NB4 (cell line): Measurements from ENCODE around the gene RDX.

Experiments used
- DNase-seq: peaks from one replicate; pipeline ENCODE4 v3.0.0; 2010; ENCODE audit warnings: low read depth
- H3K4me3 ChIP-seq: one replicate; pipeline ENCODE4 v1.5.1; 2011; ENCODE audit warnings: mild to moderate bottlenecking, low read depth, low read length, moderate library complexity
- MYC ChIP-seq: IDR thresholded peaks from 2 replicates; pipeline ENCODE4 v1.6.1; 2011; ENCODE audit warnings: low read depth, low read length
- POLR2A ChIP-seq: IDR thresholded peaks from 2 replicates; pipeline ENCODE4 v1.6.1; 2011; ENCODE audit warnings: mild to moderate bottlenecking; ENCODE audit not compliant: insufficient read length; ENCODE audit errors: extremely low read depth
- TF ChIP-seq, protein P1 (sequence below): IDR thresholded peaks from one replicate; pipeline ENCODE4 v1.5.1; 2012; ENCODE audit warnings: low read depth, low read length
- TF ChIP-seq, protein P2 (sequence below): IDR thresholded peaks from 2 replicates; pipeline ENCODE4 v1.6.1; 2011; ENCODE audit warnings: low read depth, low read length

Gene RDX

DNA sequence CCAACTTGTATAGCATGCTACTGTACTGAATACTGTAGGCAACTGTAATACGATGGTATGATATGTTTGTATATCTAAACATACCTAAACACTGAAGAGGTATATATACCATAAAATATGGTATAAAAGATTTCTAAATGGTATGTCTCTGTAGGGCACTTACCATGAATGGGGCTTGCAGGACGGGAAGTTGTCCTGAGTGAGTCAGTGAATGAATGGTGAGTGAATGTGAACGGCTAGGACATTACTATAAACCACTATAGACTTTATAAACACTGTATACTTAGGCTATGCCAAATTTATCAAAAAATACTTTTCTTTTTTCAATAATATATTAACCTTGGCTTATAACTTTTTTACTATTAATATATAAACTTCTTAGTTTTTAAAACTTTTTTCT lies 136.4 kb downstream of the RDX start:
- H3K4me3 ChIP-seq = no peak overlapping the region
- TF ChIP-seq MYC = no peak
- TF ChIP-seq, protein P1, sequence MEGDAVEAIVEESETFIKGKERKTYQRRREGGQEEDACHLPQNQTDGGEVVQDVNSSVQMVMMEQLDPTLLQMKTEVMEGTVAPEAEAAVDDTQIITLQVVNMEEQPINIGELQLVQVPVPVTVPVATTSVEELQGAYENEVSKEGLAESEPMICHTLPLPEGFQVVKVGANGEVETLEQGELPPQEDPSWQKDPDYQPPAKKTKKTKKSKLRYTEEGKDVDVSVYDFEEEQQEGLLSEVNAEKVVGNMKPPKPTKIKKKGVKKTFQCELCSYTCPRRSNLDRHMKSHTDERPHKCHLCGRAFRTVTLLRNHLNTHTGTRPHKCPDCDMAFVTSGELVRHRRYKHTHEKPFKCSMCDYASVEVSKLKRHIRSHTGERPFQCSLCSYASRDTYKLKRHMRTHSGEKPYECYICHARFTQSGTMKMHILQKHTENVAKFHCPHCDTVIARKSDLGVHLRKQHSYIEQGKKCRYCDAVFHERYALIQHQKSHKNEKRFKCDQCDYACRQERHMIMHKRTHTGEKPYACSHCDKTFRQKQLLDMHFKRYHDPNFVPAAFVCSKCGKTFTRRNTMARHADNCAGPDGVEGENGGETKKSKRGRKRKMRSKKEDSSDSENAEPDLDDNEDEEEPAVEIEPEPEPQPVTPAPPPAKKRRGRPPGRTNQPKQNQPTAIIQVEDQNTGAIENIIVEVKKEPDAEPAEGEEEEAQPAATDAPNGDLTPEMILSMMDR = no peak
- TF ChIP-seq, protein P2, sequence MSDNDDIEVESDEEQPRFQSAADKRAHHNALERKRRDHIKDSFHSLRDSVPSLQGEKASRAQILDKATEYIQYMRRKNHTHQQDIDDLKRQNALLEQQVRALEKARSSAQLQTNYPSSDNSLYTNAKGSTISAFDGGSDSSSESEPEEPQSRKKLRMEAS = no peak
- no peak for TF ChIP-seq POLR2A
- no peak for DNase-seq

DNA sequence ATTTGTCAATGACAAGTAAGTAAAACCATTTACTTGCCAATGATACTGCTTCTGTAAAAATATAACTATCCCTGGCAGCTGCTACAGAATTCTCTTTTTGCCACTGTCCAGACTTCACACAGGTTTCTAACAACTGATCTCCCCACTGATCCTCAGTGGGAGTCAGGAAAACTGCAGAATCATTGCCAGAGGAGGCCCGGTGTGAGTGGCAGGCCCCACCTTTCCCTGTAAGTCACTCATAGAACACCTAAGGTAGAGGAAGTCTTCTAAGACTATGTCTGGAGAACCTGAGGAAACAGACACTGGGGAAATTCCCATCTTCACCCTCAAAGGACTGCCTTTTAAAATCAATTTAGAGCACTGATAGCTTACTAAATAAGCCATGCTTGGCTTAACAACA lies 136.9 kb downstream of the RDX start:
- H3K4me3 ChIP-seq = no peak overlapping the region
- TF ChIP-seq, protein P2 = no peak
- TF ChIP-seq, protein P1 = no peak
- TF ChIP-seq MYC (no peak), POLR2A (no peak)
- DNase-seq = no peak

DNA sequence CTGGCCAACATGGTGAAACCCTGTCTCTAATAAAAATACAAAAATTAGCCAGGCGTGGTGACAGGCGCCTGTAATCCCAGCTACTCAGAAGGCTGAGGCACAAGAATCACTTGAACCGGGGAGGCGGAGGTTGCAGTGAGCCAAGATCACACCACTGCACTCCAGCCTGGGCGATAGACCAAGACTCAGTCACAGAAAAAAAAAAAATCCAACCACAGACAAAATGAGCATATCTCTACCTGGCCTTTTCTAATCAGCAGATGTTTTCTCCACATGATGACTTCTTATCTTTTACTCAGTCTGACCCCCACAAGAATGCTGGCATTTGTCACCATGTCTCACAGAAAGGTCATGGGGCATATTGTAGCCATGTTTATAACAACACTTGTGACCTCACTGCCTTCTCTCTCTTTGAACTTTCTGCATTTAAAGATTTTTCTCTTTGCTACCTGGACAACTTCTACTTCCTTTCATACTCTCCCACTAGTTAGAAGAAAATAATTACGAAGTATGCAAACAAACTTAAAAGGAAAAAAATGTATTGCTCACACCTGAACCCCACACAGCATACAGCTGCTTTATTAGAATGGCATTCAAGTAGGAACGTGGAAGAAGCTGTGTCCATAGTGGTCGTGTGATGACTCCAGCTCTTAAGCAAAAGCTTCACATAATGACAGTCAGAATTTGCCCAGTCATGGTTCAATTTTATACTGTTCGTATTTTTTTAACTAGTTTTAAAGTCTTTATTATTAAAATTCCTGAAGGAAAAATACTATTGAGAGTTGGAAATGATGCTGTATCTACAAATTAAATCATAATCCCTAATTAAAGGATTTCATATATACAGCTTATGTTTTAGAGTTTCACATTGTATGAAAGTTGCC lies 137.9 kb downstream of the RDX start:
- DNase-seq = no peak
- H3K4me3 ChIP-seq = no peak overlapping the region
- TF ChIP-seq, protein P2 = no peak
- TF ChIP-seq POLR2A (no peak), MYC (no peak)
- TF ChIP-seq, protein P1 = no peak

DNA sequence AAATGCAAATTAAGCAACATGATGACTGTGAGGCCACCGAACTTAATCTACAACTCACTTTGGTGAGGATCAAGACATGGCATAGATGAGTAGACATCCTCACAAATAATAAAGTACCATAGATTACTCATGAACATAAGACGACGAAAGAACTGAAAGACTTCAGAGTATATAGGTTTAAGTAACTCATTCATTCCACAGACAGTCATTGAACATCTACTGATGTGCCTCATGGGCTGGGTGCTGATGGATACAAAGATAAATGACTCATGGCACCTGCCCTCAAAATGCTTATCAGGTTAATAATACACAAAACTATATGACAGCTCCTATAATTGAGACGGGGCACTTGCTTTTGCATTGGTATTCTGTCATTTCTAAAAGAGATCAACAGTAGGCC lies 139.9 kb downstream of the RDX start:
- DNase-seq = no peak
- no peak for TF ChIP-seq POLR2A
- H3K4me3 ChIP-seq = no peak overlapping the region

DNA sequence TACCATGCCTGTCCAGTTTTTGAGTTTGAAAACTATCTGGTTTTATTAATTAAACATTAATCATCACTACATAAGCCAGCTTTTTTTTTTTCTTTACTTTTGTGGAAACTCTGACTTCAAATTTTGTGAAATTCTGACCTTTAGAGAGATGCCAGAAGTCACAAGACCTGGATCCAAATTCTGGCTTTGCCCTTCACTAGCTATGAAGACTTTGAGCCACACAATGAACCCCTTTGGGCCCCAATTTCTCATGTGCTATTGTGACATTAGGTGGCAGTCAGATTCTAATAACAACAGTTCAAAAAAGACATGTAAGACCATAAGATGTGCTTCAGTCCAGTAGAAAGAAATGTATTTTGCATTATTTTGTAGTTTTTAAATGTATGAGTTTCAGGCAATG lies 142.9 kb downstream of the RDX start:
- no peak overlapping the region for H3K4me3 ChIP-seq
- no peak for TF ChIP-seq POLR2A
- TF ChIP-seq, protein P1 = no peak
- TF ChIP-seq MYC = no peak
- TF ChIP-seq, protein P2 = no peak
- no peak for DNase-seq

DNA sequence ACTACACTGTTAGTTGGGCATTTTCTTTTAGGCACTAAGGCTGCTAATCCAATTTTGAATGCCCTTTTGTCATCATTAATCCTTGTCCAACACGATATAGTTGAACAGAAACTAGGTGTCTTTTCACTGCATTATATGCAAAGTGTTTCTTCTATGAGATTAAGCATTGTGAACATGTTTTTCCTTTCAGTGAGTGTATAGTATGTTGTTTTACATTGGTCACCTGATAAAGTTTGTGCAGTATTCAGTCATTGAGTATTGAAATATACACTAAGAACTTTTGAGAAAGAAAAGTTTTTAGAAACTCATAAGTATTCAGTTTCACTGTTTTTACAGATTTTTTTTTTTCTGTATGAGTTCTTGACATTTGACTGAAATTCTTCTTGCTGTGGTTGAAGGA lies 144.2 kb downstream of the RDX start:
- TF ChIP-seq, protein P1 = no peak
- TF ChIP-seq MYC (no peak), POLR2A (no peak)
- TF ChIP-seq, protein P2 = no peak
- H3K4me3 ChIP-seq = no peak overlapping the region
- no peak for DNase-seq
